CD14-positive monocyte (primary cell): ENCODE results near the gene TMEM218. TPM values are rescaled to one million over a fixed set of nuclear protein-coding genes. Genes with fewer than 3 reads are reported as not detected.

Experiments
- DNase-seq, 3 donors: peaks; one replicate each; pipeline ENCODE4 v3.0.0-alpha.2; 2011 to 2022
- H2AFZ ChIP-seq: 2 replicates; pipeline ENCODE4 v1.6.0; 2012; ENCODE audit warnings: mild to moderate bottlenecking, low read depth, low read length, inconsistent platforms; ENCODE audit not compliant: insufficient read depth, poor library complexity, severe bottlenecking
- H3K27ac ChIP-seq, 2 donors: 1 replicate in 1 of 2; 2 replicates in 1 of 2; pipeline ENCODE4 v1.5.1; 2012 to 2013; ENCODE audit warnings: low read length in 2 of 2, control low read depth in 1 of 2, inconsistent platforms in 1 of 2, low read depth in 1 of 2, mild to moderate bottlenecking in 1 of 2
- H3K27me3 ChIP-seq, 2 donors: one replicate each; pipeline versions ENCODE4 v1.6.0 to v1.6.1; 2011 to 2013; ENCODE audit warnings: low read length in 2 of 2; ENCODE audit not compliant: control insufficient read depth in 2 of 2, insufficient read depth in 2 of 2
- H3K36me3 ChIP-seq, 2 donors: replicated peaks in 1 of 2; 1 replicate in 1 of 2; 2 replicates in 1 of 2; pipeline versions ENCODE4 v1.5.1 to v1.6.1; 2012 to 2013; ENCODE audit warnings: low read length in 2 of 2, control low read depth in 1 of 2, inconsistent platforms in 1 of 2, mild to moderate bottlenecking in 1 of 2; ENCODE audit not compliant: insufficient read depth in 2 of 2, control insufficient read depth in 1 of 2
- H3K4me1 ChIP-seq, 2 donors: 1 replicate in 1 of 2; 2 replicates in 1 of 2; pipeline versions ENCODE4 v1.5.1 to v1.6.1; 2012 to 2013; ENCODE audit warnings: low read length in 2 of 2, control low read depth in 1 of 2, inconsistent platforms in 1 of 2, mild to moderate bottlenecking in 1 of 2, moderate library complexity in 1 of 2; ENCODE audit not compliant: insufficient read depth in 2 of 2, control insufficient read depth in 1 of 2
- H3K4me2 ChIP-seq: replicated peaks from 2 replicates; pipeline ENCODE3; 2012; ENCODE audit warnings: low read length, moderate library complexity, mild to moderate bottlenecking; ENCODE audit not compliant: poor library complexity, severe bottlenecking; ENCODE audit errors: extremely low read depth
- H3K4me3 ChIP-seq, 3 experiments: fragments of 200-600 bp in 1 of 3; sonication (generic) in 1 of 3; replicated peaks in 1 of 3; 1 replicate in 2 of 3; 2 replicates in 1 of 3; pipeline ENCODE4 v1.5.1; 2011 to 2013; ENCODE audit warnings: low read length in 3 of 3, mild to moderate bottlenecking in 3 of 3, control low read depth in 2 of 3, low read depth in 2 of 3, inconsistent platforms in 1 of 3, moderate library complexity in 1 of 3
- H3K79me2 ChIP-seq: 2 replicates; pipeline ENCODE4 v1.6.0; 2012; ENCODE audit warnings: mild to moderate bottlenecking, control low read depth, inconsistent platforms, low read length, moderate library complexity; ENCODE audit not compliant: insufficient read depth
- H3K9ac ChIP-seq: 2 replicates; pipeline ENCODE4 v1.6.0; 2017; ENCODE audit warnings: low read length, mild to moderate bottlenecking; ENCODE audit not compliant: insufficient read depth, poor library complexity, severe bottlenecking
- H3K9me3 ChIP-seq, 2 donors: replicated peaks in 1 of 2; 1 replicate in 1 of 2; 2 replicates in 1 of 2; pipeline versions ENCODE4 v1.5.1 to v1.6.1; 2012 to 2013; ENCODE audit warnings: low read length in 2 of 2, control low read depth in 1 of 2; ENCODE audit not compliant: control insufficient read depth in 1 of 2, insufficient read depth in 1 of 2
- H4K20me1 ChIP-seq: 2 replicates; pipeline ENCODE4 v1.6.0; 2012; ENCODE audit warnings: mild to moderate bottlenecking, low read length, control low read depth, moderate library complexity; ENCODE audit not compliant: insufficient read depth
- H3K27ac Mint-ChIP-seq, 7 donors: one replicate each; pipeline ENCODE4 v1.8.0; 2020; ENCODE audit warnings: mild to moderate bottlenecking in 7 of 7, mixed read lengths in 7 of 7, moderate library complexity in 6 of 7, inconsistent platforms in 2 of 7
- H3K27me3 Mint-ChIP-seq, 3 donors: one replicate each; pipeline ENCODE4 v1.8.0; 2021 to 2022; ENCODE audit warnings: low read depth in 3 of 3, mild to moderate bottlenecking in 3 of 3, mixed read lengths in 3 of 3, moderate library complexity in 3 of 3, inconsistent platforms in 1 of 3
- H3K36me3 Mint-ChIP-seq, 2 donors: one replicate each; pipeline ENCODE4 v1.8.0; 2020; ENCODE audit warnings: mixed read lengths in 2 of 2, inconsistent platforms in 1 of 2, mild to moderate bottlenecking in 1 of 2
- H3K4me1 Mint-ChIP-seq: one replicate; pipeline ENCODE4 v1.8.0; 2020; ENCODE audit warnings: mild to moderate bottlenecking, mixed read lengths
- H3K4me3 Mint-ChIP-seq, 2 donors: one replicate each; pipeline ENCODE4 v1.8.0; 2020; ENCODE audit warnings: mild to moderate bottlenecking in 2 of 2, mixed read lengths in 2 of 2, moderate library complexity in 1 of 2
- H3K9me3 Mint-ChIP-seq, 7 donors: one replicate each; pipeline ENCODE4 v1.8.0; 2020 to 2022; ENCODE audit warnings: mixed read lengths in 7 of 7, mild to moderate bottlenecking in 6 of 7, moderate library complexity in 6 of 7, inconsistent platforms in 2 of 7
- WGBS: methylation state at CpG from one replicate; pipeline ENCODE4 v1.1.5; 2013; ENCODE audit warnings: missing lambda C conversion rate; ENCODE audit not compliant: insufficient coverage; 5-methylcytosine and 5-hydroxymethylcytosine counted together
- intact Hi-C, 2 donors: fragments of 100-400 bp; cut with micrococcal nuclease; formaldehyde crosslinking; loops; one replicate each; pipeline versions ENCODE4 v1.15.0 to v1.15.1; 2023
- polyA plus RNA-seq, 3 donors: library from polyadenylated mRNA; depleted of rRNA in 1 of 3; unstranded in 2 of 3; stranded (reverse) in 1 of 3; fragments of 300-500 nt in 2 of 3; fragments of >200 nt in 1 of 3; fragmentation: Illumina TruSeq in 2 of 3; gene quantifications; 1 replicate in 2 of 3; 2 replicates in 1 of 3; pipeline ENCODE4 v1.2.3, GENCODE V29; 2012 to 2021
- TF ChIP-seq, protein P1 (sequence below): fragments of 200-600 bp; IDR thresholded peaks from one replicate; pipeline ENCODE4 v1.8.0; 2022; ENCODE audit warnings: antibody characterized with exemption, mild to moderate bottlenecking

The TMEM218 gene
- polyA plus RNA-seq, 3 donors, result 40.3 to 57.7 (median 55.7) TPM

DNA sequence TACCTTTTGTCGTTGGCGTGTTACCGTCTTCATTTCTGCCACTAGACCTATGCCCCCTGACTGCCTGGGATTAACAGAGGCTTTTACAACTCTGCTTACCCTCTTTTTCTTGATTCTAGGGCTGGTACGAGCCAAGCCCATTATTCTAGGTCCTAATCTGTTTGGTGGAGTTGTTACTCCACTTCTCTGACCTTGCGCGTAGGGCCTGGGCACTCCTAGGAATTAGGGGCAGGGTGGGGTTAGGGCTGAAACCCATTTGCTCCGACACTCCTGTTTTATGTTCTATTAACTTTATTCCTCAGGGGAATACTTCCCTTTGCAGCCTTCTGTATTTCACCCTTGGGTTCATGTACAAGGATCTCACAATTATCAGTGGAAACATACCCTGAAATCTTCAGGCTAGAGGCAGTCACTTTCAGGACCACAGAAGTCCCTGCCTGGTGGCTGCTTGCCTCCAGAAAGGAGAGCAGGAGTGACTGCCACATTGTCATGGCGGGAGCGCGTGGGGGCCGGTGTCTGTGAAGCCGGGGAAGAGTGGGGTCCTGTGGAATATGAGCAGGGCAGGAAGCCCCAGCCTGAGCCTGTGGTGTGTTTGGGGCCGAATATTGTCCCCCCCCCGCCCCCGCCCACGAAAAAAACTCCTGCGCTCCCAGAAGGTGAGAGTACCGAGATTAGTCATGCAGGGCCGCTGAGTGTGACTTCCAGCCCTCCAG is 49.1 kb downstream of the TMEM218 start:
- TF ChIP-seq, protein P1, sequence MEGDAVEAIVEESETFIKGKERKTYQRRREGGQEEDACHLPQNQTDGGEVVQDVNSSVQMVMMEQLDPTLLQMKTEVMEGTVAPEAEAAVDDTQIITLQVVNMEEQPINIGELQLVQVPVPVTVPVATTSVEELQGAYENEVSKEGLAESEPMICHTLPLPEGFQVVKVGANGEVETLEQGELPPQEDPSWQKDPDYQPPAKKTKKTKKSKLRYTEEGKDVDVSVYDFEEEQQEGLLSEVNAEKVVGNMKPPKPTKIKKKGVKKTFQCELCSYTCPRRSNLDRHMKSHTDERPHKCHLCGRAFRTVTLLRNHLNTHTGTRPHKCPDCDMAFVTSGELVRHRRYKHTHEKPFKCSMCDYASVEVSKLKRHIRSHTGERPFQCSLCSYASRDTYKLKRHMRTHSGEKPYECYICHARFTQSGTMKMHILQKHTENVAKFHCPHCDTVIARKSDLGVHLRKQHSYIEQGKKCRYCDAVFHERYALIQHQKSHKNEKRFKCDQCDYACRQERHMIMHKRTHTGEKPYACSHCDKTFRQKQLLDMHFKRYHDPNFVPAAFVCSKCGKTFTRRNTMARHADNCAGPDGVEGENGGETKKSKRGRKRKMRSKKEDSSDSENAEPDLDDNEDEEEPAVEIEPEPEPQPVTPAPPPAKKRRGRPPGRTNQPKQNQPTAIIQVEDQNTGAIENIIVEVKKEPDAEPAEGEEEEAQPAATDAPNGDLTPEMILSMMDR, result no peak
- Mint-ChIP-seq H3K9me3 (no peaks in the 10 kb centered on the region), H3K27ac (peak overlapping the region; percentile 89 to 97 (median 95)), H3K27me3 (peaks cover 1 to 8% (median 5%) of the 10 kb centered on the region in 3 donors), H3K4me1 (peaks cover 42% of the 10 kb centered on the region), H3K4me3 (peak overlapping the region; percentile 86), H3K36me3 (peaks cover 13 to 17% of the 10 kb centered on the region in 2 donors)
- intact Hi-C loops, result loop anchor here (5.0 to 10.0 kb wide), 3 partner anchors 50 to 108 kb away; partner anchors contain the start of genes CCDC15 (in 1 of the 2) and TMEM218 (in 1 of the 2)
- no peak for DNase-seq
- peak overlapping the region; percentile 60 to 80 (median 75) for H3K4me3 ChIP-seq
- no peaks in the 10 kb centered on the region for H3K27me3 ChIP-seq
- no peaks in the 10 kb centered on the region for H3K9me3 ChIP-seq
- H2AFZ ChIP-seq, result peak overlapping the region; percentile 64
- H3K4me2 ChIP-seq, result peak overlapping the region; percentile 86
- H3K27ac ChIP-seq, result peak overlapping the region; percentile 93
- peak overlapping the region; percentile 98 for H3K9ac ChIP-seq
- H4K20me1 ChIP-seq, result no peaks in the 10 kb centered on the region
- H3K79me2 ChIP-seq, result peaks cover 35% of the 10 kb centered on the region
- H3K36me3 ChIP-seq, result no peaks in the 10 kb centered on the region
- 34% methylated on average over 11 of the region's 19 CpGs for WGBS
- peaks cover 37 to 46% of the 10 kb centered on the region in 2 donors for H3K4me1 ChIP-seq

DNA sequence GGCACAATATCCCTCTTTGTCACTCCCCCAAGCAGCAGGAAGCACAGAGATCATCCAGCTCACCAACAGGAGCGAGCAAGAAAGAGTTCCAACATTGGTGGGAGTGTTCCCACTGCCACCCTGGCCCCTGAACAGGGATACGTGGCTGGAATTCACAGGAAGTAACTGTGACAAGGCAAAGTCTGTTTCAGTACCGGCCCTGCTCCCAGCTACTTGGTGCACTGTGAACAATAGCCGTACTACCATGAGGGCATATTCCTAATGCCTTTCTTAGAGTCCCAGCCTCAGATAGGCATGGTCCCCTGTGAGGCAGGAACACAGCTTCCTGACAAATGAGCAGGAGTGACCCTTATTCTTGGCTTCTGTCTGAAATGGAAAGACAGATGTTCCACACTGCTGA is 50.1 kb downstream of the TMEM218 start:
- Mint-ChIP-seq H3K27me3 (peaks cover 1 to 8% (median 5%) of the 10 kb centered on the region in 3 donors), H3K36me3 (peaks cover 12 to 16% of the 10 kb centered on the region in 2 donors), H3K9me3 (peaks cover 0 to 1% (median 0%) of the 10 kb centered on the region in 7 donors), H3K4me3 (no peak overlapping the region), H3K27ac (peak overlapping the region in 1 of 7 donors; percentile 12), H3K4me1 (peaks cover 36% of the 10 kb centered on the region)
- H3K27ac ChIP-seq, result no peak overlapping the region
- H3K9ac ChIP-seq, result no peak overlapping the region
- H3K36me3 ChIP-seq, result no peaks in the 10 kb centered on the region
- TF ChIP-seq, protein P1, result no peak
- no peaks in the 10 kb centered on the region for H3K27me3 ChIP-seq
- 84% methylated on average over 4 of the region's 4 CpGs for WGBS
- DNase-seq, result no peak
- no peaks in the 10 kb centered on the region for H4K20me1 ChIP-seq
- H3K79me2 ChIP-seq, result peaks cover 33% of the 10 kb centered on the region
- no peaks in the 10 kb centered on the region for H3K9me3 ChIP-seq
- no peak overlapping the region for H2AFZ ChIP-seq
- peaks cover 31 to 38% of the 10 kb centered on the region in 2 donors for H3K4me1 ChIP-seq
- H3K4me3 ChIP-seq, result no peak overlapping the region
- no peak overlapping the region for H3K4me2 ChIP-seq
- intact Hi-C loops, result loop anchor here (5.0 to 10.0 kb wide), 3 partner anchors 51 to 106 kb away; partner anchors contain the start of genes CCDC15 (in 1 of the 2) and TMEM218 (in 1 of the 2)
